ENCODE measurements around the gene TFAM. TPM values are rescaled to one million over a fixed set of nuclear protein-coding genes. Genes with fewer than 3 reads are reported as not detected.
"Not testable (repeated sequence)": the region's sequence is repeated elsewhere in the genome, so short reads cannot be mapped to it uniquely, and the experiment has no call there.

TFAM gene
- total RNA-seq, 1 experiment from 2014 or later = 44.8 TPM

DNA sequence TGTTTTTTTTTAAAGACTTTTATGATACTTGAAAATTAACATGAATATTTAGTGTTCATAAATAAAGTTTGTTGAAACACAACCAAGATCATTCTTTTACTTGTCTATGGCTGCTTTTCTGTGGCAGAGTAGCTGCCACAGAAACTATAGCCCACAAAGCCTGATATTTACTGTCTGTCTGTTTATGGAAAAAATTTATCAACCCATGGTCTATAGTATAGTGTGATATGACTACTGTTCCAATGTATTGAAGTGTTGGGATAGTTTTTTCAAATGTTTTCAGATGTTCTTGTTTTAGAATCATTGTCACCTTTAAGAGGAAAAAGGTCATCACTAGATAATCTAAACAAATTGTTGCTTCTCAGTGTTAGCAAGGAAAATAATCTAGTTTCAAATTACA lies 10.8 kb downstream of the TFAM start:
- Histone ChIP-seq H3K4me3 (ENCODE audit: insufficient read depth, low read depth, low read length) (no peak overlapping the region), H3K36me3 (replicated peaks; ENCODE audit: control insufficient read depth, insufficient read depth, low read length) (peaks cover 14% of the 10 kb centered on the region)

DNA sequence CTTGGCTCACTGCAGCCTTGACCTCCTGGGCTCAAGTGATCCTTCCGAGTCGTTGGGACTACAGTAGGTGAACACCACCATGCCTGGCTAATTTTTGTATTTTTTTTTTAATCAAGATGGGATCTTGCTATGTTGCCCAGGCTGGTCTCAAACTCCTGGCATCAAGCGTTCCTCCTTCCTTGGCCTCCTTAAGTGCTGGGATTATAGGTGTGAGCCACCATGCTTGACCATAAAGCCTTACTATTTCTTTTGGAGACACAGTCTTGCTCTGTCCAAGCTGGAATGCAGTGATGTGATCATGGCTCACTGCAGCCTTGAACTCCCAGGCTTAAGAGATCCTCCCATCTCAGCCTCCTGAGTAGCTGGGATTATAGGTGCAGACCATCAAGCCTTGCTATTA lies 12.6 kb downstream of the TFAM start:
- no peak for DNase-seq
- H3K36me3 ChIP-seq (replicated peaks; ENCODE audit: control insufficient read depth, insufficient read depth, low read length) = peaks cover 13% of the 10 kb centered on the region
- H3K27me3 ChIP-seq (ENCODE audit: control insufficient read depth, insufficient read depth, low read length) = no peaks in the 10 kb centered on the region
- no peak overlapping the region for H3K4me3 ChIP-seq (ENCODE audit: insufficient read depth, low read depth, low read length)

More for the DNA sequence above, 10.8 kb downstream of the TFAM start:
- no peaks in the 10 kb centered on the region for H3K27me3 ChIP-seq (ENCODE audit: control insufficient read depth, insufficient read depth, low read length)
- no peak for DNase-seq

GRCh38 chr10:58399410-58399809 lies 14.2 kb downstream of the TFAM start:
- H3K4me3 ChIP-seq (ENCODE audit: insufficient read depth, low read depth, low read length) = no peak overlapping the region
- H3K27me3 ChIP-seq (ENCODE audit: control insufficient read depth, insufficient read depth, low read length) = no peaks in the 10 kb centered on the region
- peaks cover 13% of the 10 kb centered on the region for H3K36me3 ChIP-seq (replicated peaks; ENCODE audit: control insufficient read depth, insufficient read depth, low read length)
- no peak for DNase-seq

GRCh38 chr10:58400609-58401008 lies 15.4 kb downstream of the TFAM start:
- DNase-seq = no peak
- Histone ChIP-seq H3K4me3 (ENCODE audit: insufficient read depth, low read depth, low read length) (no peak overlapping the region), H3K36me3 (replicated peaks; ENCODE audit: control insufficient read depth, insufficient read depth, low read length) (peaks cover 9% of the 10 kb centered on the region), H3K27me3 (ENCODE audit: control insufficient read depth, insufficient read depth, low read length) (no peaks in the 10 kb centered on the region)

DNA sequence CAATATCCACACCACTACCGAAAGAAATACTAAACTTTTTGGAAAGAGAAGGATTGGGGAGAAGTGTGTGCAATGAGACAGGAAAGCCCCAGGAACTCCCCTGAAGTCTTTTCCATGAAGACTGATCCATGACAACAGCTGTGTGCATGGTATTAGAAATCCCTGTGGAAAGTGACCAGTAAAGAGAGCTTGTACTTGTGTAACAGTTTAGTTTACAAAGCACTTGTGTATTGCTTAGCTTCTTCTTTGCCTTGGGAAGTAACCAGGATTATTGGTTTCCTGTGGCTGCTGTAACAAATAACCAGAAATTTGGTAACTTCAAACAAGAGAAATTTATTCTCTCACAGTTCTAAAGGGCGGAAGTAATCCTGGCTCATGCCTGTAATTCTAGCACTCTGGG lies 18.8 kb downstream of the TFAM start:
- H3K36me3 ChIP-seq (replicated peaks; ENCODE audit: control insufficient read depth, insufficient read depth, low read length) = no peaks in the 10 kb centered on the region
- no peak for DNase-seq
- H3K27me3 ChIP-seq (ENCODE audit: control insufficient read depth, insufficient read depth, low read length) = no peaks in the 10 kb centered on the region
- H3K4me3 ChIP-seq (ENCODE audit: insufficient read depth, low read depth, low read length) = no peak overlapping the region

DNA sequence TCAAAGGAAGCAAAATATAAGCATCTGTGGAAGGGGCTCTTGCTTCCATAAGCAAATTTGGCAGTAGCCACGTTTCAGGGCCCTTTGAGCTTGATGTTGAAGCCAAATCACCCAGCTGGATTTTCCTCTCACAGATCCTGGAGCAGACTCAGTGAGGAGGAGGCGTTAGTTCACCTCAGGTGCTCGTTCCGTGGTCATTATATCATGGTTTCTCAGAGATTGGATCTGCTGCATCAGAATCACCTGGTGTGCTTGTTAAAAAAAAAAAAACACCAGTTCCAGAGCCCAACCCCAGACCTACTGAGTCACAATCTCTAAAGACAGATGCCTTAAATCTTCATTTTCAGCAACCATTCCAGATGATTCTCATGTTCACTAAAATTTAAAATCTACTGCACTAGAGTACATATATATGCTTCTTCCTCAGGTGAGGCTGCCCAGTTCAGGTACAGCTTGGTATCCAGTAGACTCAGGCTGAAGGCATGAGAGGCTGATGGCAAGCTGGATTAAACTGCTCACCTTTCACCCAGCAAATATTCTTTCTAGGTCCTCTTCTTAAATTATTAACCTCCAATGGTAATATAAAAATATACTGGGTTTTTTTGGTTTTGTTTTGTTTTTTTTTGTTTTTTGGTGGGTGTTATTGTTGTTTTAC lies 24.9 kb downstream of the TFAM start:
- Histone ChIP-seq H3K4me3 (ENCODE audit: insufficient read depth, low read depth, low read length) (no peak overlapping the region), H3K27me3 (ENCODE audit: control insufficient read depth, insufficient read depth, low read length) (no peaks in the 10 kb centered on the region), H3K36me3 (replicated peaks; ENCODE audit: control insufficient read depth, insufficient read depth, low read length) (no peaks in the 10 kb centered on the region)
- DNase-seq = no peak

- Histone ChIP-seq H3K4me3 (ENCODE audit: insufficient read depth, low read depth, low read length) (no peak overlapping the region), H3K27me3 (ENCODE audit: control insufficient read depth, insufficient read depth, low read length) (no peaks in the 10 kb centered on the region), H3K36me3 (replicated peaks; ENCODE audit: control insufficient read depth, insufficient read depth, low read length) (no peaks in the 10 kb centered on the region)
- peak; percentile 46 for DNase-seq
Observed at GRCh38 chr10:58412502-58412961, 27.3 kb downstream of the TFAM start.

DNA sequence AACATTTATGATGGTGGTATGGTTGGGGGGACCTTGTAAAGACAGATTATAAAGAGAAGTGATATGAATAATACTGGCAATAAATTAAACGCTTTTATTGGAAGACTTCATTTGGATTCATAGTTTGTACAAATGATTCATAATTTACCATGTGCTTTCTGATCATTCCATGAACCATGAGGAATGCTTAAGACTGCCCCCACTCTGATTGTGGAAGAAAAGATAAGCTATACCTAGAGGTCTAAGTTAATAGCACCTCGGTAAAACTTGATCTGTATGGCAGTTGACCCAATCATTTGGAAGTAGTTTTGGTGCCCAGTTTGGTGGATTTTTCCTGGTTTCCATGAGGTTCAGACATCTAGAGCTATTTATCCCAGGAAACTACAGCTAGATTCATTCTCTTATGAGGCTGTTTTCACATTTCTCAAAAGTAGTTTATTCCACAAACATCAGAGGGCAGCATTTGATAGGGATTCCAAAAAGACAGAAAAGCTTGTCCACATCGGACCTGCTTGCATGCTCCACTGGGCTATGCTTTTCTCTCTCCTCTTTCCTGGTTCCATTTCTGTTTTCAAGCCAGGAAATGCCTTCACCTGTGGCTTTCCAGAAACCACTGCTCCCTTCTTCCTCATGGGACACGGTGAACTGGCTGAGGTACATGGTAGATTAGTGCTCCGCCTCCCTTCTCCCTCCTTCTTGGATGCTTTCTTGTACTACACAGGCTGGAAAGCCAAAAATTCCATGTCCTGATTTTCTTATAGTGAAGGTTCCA lies 29.2 kb downstream of the TFAM start:
- peak; percentile 21 for DNase-seq
- H3K27me3 ChIP-seq (ENCODE audit: control insufficient read depth, insufficient read depth, low read length) = no peaks in the 10 kb centered on the region

GRCh38 chr10:58415757-58416156 lies 30.5 kb downstream of the TFAM start:
- no peaks in the 10 kb centered on the region for H3K27me3 ChIP-seq (ENCODE audit: control insufficient read depth, insufficient read depth, low read length)
- H3K4me3 ChIP-seq (ENCODE audit: insufficient read depth, low read depth, low read length) = no peak overlapping the region
- no peaks in the 10 kb centered on the region for H3K36me3 ChIP-seq (replicated peaks; ENCODE audit: control insufficient read depth, insufficient read depth, low read length)
- DNase-seq = no peak

More for the DNA sequence above, 29.2 kb downstream of the TFAM start:
- Histone ChIP-seq H3K36me3 (replicated peaks; ENCODE audit: control insufficient read depth, insufficient read depth, low read length) (no peaks in the 10 kb centered on the region), H3K4me3 (ENCODE audit: insufficient read depth, low read depth, low read length) (no peak overlapping the region)

DNA sequence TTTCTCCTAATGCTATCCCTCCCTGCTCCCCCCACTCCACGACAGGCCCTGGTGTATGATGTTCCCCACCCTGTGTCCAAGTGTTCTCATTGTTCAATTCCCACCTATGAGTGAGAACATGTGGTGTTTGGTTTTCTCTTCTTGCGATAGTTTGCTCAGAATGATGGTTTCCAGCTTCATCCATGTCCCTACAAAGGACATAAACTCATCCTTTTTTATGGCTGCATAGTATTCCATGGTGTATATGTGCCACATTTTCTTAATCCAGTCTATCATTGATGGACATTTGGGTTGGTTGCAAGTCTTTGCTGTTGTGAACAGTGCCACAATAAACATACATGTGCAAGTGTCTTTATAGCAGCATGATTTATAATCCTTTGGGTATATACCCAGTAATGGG lies 32.7 kb downstream of the TFAM start:
- H3K27me3 ChIP-seq (ENCODE audit: control insufficient read depth, insufficient read depth, low read length); H3K4me3 ChIP-seq (ENCODE audit: insufficient read depth, low read depth, low read length); H3K36me3 ChIP-seq (replicated peaks; ENCODE audit: control insufficient read depth, insufficient read depth, low read length); DNase-seq: not testable (repeated sequence)

DNA sequence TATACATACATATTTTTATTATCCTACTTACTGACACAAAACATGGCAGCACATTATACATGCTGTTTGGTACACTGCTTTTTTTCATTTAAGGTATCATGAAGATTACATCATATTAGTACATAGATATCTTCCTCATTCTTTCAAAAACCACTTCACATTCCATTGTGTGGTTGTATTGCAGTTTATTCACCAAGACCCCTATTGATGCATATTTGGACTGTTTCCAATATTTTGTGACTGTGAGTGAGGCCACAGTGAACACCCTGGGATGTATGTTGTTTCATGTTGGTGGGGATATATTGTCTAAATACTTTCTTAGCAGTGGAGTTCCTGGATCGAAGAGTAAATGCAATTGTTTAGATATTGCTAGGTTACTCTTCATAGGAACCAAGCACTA lies 39.0 kb downstream of the TFAM start:
- H3K36me3 ChIP-seq (replicated peaks; ENCODE audit: control insufficient read depth, insufficient read depth, low read length) = no peaks in the 10 kb centered on the region
- H3K4me3 ChIP-seq (ENCODE audit: insufficient read depth, low read depth, low read length) = no peak overlapping the region
- DNase-seq = no peak
- H3K27me3 ChIP-seq (ENCODE audit: control insufficient read depth, insufficient read depth, low read length) = no peaks in the 10 kb centered on the region

- not testable (repeated sequence) for H3K4me3 ChIP-seq (ENCODE audit: insufficient read depth, low read depth, low read length); DNase-seq; H3K36me3 ChIP-seq (replicated peaks; ENCODE audit: control insufficient read depth, insufficient read depth, low read length); H3K27me3 ChIP-seq (ENCODE audit: control insufficient read depth, insufficient read depth, low read length)
Observed at GRCh38 chr10:58428436-58428835, 43.2 kb downstream of the TFAM start.

- Histone ChIP-seq H3K36me3 (replicated peaks; ENCODE audit: control insufficient read depth, insufficient read depth, low read length) (no peaks in the 10 kb centered on the region), H3K4me3 (ENCODE audit: insufficient read depth, low read depth, low read length) (no peak overlapping the region), H3K27me3 (ENCODE audit: control insufficient read depth, insufficient read depth, low read length) (no peaks in the 10 kb centered on the region)
- no peak for DNase-seq
Observed at GRCh38 chr10:58431903-58432302, 46.7 kb downstream of the TFAM start.

DNA sequence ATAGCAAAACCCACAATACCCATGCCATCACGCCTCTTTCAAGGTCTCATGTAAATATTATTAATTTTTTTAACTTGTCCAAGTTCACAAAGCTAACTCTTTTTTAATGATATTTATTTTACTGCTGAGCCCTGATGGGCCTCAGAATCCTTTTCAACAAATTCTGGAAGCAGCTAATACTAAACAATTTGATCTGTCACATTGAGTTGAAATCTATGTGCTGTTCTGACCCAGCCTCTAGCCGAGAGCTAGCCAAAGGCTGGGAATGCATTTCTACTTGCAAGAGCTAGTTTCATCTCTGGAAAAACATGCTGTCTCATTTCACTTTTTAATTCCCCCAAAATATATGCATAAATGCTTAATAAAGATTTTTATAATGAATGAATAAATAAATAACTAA lies 47.9 kb downstream of the TFAM start:
- Histone ChIP-seq H3K36me3 (replicated peaks; ENCODE audit: control insufficient read depth, insufficient read depth, low read length) (no peaks in the 10 kb centered on the region), H3K4me3 (ENCODE audit: insufficient read depth, low read depth, low read length) (no peak overlapping the region), H3K27me3 (ENCODE audit: control insufficient read depth, insufficient read depth, low read length) (no peaks in the 10 kb centered on the region)
- no peak for DNase-seq

DNA sequence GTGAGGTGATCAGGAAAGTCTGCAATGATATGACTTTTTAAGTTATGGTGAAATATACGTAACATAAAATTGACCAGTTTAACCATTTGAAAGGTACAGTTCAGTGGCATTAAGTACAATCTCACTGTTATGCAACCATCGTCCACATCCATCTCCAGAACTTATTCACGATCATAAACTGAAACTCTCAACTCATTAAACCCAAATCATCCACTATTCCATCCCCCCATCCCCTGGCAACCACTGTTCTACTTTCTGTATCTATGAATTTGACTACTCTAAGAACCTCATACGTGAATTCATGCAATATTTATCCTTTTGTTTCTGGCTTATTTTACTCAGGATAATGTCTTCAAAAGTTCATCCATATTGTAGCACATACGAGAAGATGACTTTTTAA lies 48.4 kb downstream of the TFAM start:
- DNase-seq = no peak

More for the DNA sequence above, 48.4 kb downstream of the TFAM start:
- H3K4me3 ChIP-seq (ENCODE audit: insufficient read depth, low read depth, low read length) = no peak overlapping the region
- H3K27me3 ChIP-seq (ENCODE audit: control insufficient read depth, insufficient read depth, low read length) = no peaks in the 10 kb centered on the region
- H3K36me3 ChIP-seq (replicated peaks; ENCODE audit: control insufficient read depth, insufficient read depth, low read length) = no peaks in the 10 kb centered on the region

Data from H7 (cell line).